WTC11 (cell line): ENCODE results near the gene RRN3.
"Not testable (repeated sequence)": the region's sequence is repeated elsewhere in the genome, so short reads cannot be mapped to it uniquely, and the experiment has no call there.

Experiments
- CREB1 ChIP-seq: sonication (generic); formaldehyde crosslinking; IDR thresholded peaks from 2 replicates; pipeline ENCODE4 v1.8.0; 2023; ENCODE audit warnings: mild to moderate bottlenecking, missing genetic modification reagents
- GABPB1 ChIP-seq: sonication (generic); formaldehyde crosslinking; IDR thresholded peaks from 2 replicates; pipeline ENCODE4 v1.8.1; 2023; ENCODE audit warnings: mild to moderate bottlenecking, missing genetic modification reagents
- JUN ChIP-seq: sonication (generic); formaldehyde crosslinking; IDR thresholded peaks from 2 replicates; pipeline ENCODE4 v1.8.0; 2023; ENCODE audit warnings: mild to moderate bottlenecking, missing genetic modification reagents
- NFYB ChIP-seq: sonication (generic); formaldehyde crosslinking; conservative IDR thresholded peaks from 2 replicates; pipeline ENCODE4 v1.8.0; 2022; ENCODE audit warnings: low read depth, missing genetic modification reagents
- SMAD4 ChIP-seq: sonication (generic); formaldehyde crosslinking; IDR thresholded peaks from 2 replicates; pipeline ENCODE4 v1.8.0; 2022; ENCODE audit warnings: mild to moderate bottlenecking, missing genetic modification reagents
- SP1 ChIP-seq: sonication (generic); formaldehyde crosslinking; conservative IDR thresholded peaks from 2 replicates; pipeline ENCODE4 v1.8.1; 2022; ENCODE audit warnings: missing genetic modification reagents
- ZNF416 ChIP-seq: fragments of 250-450 bp; sonication (Bioruptor Pico); IDR thresholded peaks from 2 replicates; pipeline ENCODE4 v1.9.0; 2021; ENCODE audit warnings: mild to moderate bottlenecking, inconsistent platforms
- TF ChIP-seq, protein P1 (sequence below): sonication (generic); formaldehyde crosslinking; IDR thresholded peaks from 2 replicates; pipeline ENCODE4 v1.8.0; 2023; ENCODE audit warnings: missing genetic modification reagents
- TF ChIP-seq, protein P2 (sequence below): sonication (generic); formaldehyde crosslinking; IDR thresholded peaks from 2 replicates; pipeline ENCODE4 v1.8.1; 2023; ENCODE audit warnings: mild to moderate bottlenecking, missing genetic modification reagents, moderate library complexity
- TF ChIP-seq, protein P3 (sequence below): fragments of 200-600 bp; IDR thresholded peaks from 2 replicates; pipeline ENCODE4 v1.8.0; 2022; ENCODE audit warnings: antibody characterized with exemption

DNA sequence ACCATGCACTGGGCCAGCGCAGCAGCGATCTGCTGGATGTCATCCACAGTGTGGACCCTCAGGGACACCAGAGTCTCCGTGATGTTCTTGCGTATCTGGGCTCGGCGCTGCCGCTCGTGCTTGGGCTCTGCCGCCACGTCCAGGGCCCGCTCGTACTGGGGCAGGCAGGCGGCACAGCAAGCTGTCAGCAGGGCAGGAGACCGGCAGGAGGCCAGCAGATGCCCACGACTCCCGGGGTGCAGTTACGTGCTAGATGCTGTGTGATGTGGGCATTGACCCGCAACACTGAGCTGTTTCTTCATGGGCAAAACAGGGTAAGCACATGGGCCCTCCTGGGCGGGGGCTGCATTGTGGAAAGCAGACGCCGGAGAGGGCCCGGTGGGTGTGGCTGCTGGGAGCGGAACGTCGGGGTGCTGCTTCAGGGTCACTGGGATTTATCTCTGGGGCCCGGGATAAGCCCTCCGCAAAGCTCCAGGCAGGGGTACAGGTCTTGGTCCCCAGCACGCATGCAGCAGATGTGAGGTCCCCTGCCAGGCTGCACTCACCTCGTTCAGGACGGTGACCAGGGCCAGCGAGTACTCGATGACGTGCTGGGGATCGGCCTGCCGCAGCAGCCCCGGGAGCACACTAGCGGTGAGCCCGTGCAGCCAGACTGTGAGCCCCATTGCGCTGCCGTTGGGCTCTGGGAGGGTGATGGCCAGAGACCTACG is 38.8 kb upstream of the RRN3 start:
- not testable (repeated sequence) for TF ChIP-seq NFYB; ZNF416; JUN (CRISPR knock-in tag); SP1 (CRISPR knock-in tag); CREB1 (CRISPR knock-in tag); GABPB1; SMAD4
- TF ChIP-seq, protein P1, sequence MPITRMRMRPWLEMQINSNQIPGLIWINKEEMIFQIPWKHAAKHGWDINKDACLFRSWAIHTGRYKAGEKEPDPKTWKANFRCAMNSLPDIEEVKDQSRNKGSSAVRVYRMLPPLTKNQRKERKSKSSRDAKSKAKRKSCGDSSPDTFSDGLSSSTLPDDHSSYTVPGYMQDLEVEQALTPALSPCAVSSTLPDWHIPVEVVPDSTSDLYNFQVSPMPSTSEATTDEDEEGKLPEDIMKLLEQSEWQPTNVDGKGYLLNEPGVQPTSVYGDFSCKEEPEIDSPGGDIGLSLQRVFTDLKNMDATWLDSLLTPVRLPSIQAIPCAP = not testable (repeated sequence)
- TF ChIP-seq, protein P2, sequence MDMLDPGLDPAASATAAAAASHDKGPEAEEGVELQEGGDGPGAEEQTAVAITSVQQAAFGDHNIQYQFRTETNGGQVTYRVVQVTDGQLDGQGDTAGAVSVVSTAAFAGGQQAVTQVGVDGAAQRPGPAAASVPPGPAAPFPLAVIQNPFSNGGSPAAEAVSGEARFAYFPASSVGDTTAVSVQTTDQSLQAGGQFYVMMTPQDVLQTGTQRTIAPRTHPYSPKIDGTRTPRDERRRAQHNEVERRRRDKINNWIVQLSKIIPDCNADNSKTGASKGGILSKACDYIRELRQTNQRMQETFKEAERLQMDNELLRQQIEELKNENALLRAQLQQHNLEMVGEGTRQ (CRISPR knock-in tag) = not testable (repeated sequence)
- TF ChIP-seq, protein P3, sequence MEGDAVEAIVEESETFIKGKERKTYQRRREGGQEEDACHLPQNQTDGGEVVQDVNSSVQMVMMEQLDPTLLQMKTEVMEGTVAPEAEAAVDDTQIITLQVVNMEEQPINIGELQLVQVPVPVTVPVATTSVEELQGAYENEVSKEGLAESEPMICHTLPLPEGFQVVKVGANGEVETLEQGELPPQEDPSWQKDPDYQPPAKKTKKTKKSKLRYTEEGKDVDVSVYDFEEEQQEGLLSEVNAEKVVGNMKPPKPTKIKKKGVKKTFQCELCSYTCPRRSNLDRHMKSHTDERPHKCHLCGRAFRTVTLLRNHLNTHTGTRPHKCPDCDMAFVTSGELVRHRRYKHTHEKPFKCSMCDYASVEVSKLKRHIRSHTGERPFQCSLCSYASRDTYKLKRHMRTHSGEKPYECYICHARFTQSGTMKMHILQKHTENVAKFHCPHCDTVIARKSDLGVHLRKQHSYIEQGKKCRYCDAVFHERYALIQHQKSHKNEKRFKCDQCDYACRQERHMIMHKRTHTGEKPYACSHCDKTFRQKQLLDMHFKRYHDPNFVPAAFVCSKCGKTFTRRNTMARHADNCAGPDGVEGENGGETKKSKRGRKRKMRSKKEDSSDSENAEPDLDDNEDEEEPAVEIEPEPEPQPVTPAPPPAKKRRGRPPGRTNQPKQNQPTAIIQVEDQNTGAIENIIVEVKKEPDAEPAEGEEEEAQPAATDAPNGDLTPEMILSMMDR = not testable (repeated sequence)
